Lower leg skin (tissue), 3 donors: Measurements from ENCODE around the gene UBE2I.

Source experiments
- CTCF ChIP-seq, 3 donors: fragments of 450-650 bp; IDR thresholded peaks; one replicate each; pipeline ENCODE4 v1.5.1; 2016; ENCODE audit warnings: antibody characterized with exemption in 3 of 3, mild to moderate bottlenecking in 3 of 3, moderate library complexity in 2 of 3
- POLR2A ChIP-seq, 2 donors: fragments of 450-650 bp; IDR thresholded peaks; one replicate each; pipeline ENCODE4 v1.6.1; 2016 to 2017; ENCODE audit warnings: antibody characterized with exemption in 2 of 2, mild to moderate bottlenecking in 1 of 2, moderate library complexity in 1 of 2

GRCh38 chr16:1308036-1308976, 1.1 kb upstream of the UBE2I start:
- TF ChIP-seq POLR2A (IDR thresholded peaks at IDR 0.05) (no peak), CTCF (IDR thresholded peaks at IDR 0.05) (no peak)
